Skeletal muscle tissue (tissue), 4 donors: ENCODE results near the gene MICAL3. TPM values are rescaled to one million over a fixed set of nuclear protein-coding genes. Genes with fewer than 3 reads are reported as not detected.
"Not testable (repeated sequence)": the region's sequence is repeated elsewhere in the genome, so short reads cannot be mapped to it uniquely, and the experiment has no call there.

Experiments used
- H3K27ac ChIP-seq: one replicate; pipeline ENCODE4 v1.7.0; 2013; ENCODE audit warnings: mild to moderate bottlenecking, low read depth, low read length, inconsistent platforms
- H3K27me3 ChIP-seq, 3 donors: one replicate each; pipeline ENCODE4 v1.7.0; 2013; ENCODE audit warnings: low read length in 3 of 3; ENCODE audit not compliant: control insufficient read depth in 3 of 3, insufficient read depth in 3 of 3
- H3K36me3 ChIP-seq, 3 donors: one replicate each; pipeline ENCODE4 v1.7.0; 2013; ENCODE audit warnings: low read length in 3 of 3; ENCODE audit not compliant: control insufficient read depth in 3 of 3, insufficient read depth in 3 of 3
- H3K4me1 ChIP-seq, 3 donors: one replicate each; pipeline ENCODE4 v1.7.0; 2013; ENCODE audit warnings: low read length in 3 of 3, mild to moderate bottlenecking in 3 of 3; ENCODE audit not compliant: control insufficient read depth in 3 of 3, insufficient read depth in 3 of 3
- H3K4me3 ChIP-seq, 3 donors: one replicate each; pipeline ENCODE4 v1.7.0; 2013; ENCODE audit warnings: low read length in 3 of 3
- H3K9ac ChIP-seq, 3 donors: one replicate each; pipeline ENCODE4 v1.7.0; 2013; ENCODE audit warnings: low read length in 3 of 3, mild to moderate bottlenecking in 3 of 3, moderate library complexity in 2 of 3, low read depth in 1 of 3
- H3K9me3 ChIP-seq, 3 donors: one replicate each; pipeline ENCODE4 v1.7.0; 2013; ENCODE audit warnings: low read length in 3 of 3; ENCODE audit not compliant: control insufficient read depth in 3 of 3
- total RNA-seq: library from RNA; depleted of rRNA; stranded (reverse); fragments of >200 nt; gene quantifications from one replicate; pipeline ENCODE4 v1.2.3, GENCODE V29; 2014
- donor health status: Osteomylitis.

MICAL3 gene
- total RNA-seq, 1 donor from 2014 or later = 20.9 TPM

DNA sequence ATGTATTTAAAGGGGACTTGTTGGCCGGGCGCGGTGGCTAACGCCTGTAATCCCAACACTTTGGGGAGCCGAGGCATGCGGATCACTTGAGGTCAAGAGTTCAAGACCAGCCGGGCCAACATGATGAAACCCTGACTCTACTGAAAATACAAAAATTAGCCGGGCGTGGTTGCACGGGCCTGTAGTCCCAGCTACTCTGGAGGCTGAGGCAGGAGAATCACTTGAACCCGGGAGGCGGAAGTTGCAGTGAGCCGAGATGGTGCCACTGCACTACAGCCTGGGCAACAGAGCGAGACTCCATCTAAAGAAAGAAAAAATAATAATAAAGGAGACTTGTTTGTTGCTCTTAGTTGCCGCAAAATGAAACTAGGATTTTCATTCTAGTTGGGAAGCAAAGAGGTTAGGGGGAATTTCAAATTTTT is 22.5 kb downstream of the MICAL3 start:
- peak overlapping the region in 2 of 3 donors; percentile 25 to 69 for H3K9ac ChIP-seq
- H3K27ac ChIP-seq = peak overlapping the region; percentile 91
- H3K4me3 ChIP-seq = peak overlapping the region; percentile 88 to 93 (median 91)
- H3K4me1 ChIP-seq = peaks cover 13 to 27% (median 21%) of the 10 kb centered on the region in 3 donors
- not testable (repeated sequence) for H3K36me3 ChIP-seq, H3K9me3 ChIP-seq, H3K27me3 ChIP-seq

DNA sequence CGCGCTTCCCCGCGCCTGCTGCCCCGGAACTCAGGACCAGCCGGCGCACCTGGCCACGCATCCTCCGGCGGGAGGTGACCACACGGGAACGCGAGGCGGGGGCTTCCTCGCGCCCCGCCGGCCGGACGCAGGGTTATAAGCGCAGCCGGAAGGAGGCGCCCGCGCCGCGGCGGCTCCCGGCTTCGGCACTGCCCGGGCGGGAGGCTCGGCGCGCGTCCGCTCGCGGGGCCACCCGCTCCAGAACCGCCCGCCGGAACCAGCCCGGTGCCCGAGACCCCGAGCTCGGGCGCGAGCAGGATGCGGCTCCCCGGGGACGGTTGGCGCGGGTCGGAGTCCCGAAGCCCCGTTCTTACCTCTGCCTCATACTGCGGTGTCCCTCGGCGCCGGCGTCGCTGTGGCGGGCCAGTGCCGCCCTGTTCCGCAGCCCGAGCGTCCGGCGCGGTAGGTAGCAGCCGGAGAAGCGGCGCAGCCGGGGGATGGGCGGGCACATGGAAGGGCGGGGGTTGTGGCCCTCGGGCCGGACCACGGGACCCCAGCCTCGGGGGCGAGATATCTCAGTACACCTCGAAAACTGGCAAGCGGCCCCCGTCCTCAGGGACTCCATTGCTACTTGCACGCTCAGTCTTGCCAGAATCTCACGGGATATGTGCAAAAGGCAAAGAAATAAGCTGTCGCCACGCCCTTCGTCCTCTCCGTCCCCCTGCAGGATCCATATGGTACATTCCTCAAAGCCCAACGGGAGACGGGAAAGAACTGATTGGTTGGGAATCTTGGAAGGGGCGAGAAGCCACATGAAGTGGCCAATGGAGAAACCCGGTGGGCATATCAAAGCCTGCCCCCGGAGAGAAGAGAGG is 23.1 kb downstream of the MICAL3 start:
- H3K9me3 ChIP-seq = no peaks in the 10 kb centered on the region
- H3K36me3 ChIP-seq = no peaks in the 10 kb centered on the region
- peak overlapping the region; percentile 88 to 93 (median 91) for H3K4me3 ChIP-seq
- H3K9ac ChIP-seq = peak overlapping the region; percentile 69 to 91 (median 90)
- H3K27me3 ChIP-seq = no peaks in the 10 kb centered on the region
- H3K27ac ChIP-seq = peak overlapping the region; percentile 91
- H3K4me1 ChIP-seq = peaks cover 13 to 27% (median 20%) of the 10 kb centered on the region in 3 donors

DNA sequence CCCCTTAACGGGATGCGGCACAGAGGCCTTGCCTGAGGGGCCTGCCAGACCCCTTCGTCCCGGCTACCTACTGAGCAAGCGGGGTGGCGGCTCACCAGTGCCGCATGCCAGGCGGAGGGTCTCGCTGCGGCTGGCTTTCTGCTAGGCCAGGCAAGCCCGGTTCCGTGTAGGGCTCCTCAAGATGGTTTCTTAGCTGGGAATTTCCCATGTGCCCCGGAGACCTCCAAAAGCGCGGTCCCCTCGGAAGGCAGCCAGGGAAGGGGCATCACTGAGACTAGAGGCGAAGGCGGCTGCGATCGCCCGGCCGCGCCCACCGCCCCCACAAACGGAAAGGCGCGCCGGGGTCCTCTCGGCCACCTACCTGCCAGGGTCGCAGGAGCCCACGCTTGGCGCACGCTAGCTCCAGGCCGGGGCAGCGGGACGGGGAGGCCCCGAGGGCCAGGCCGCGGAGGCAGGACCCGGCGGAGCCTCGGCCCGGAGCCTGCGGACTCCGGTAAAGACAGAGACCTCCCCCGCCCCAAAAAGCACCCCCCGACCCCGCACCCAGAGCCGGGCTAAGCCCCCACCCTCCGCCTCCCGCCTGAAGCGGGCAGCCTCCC is 23.8 kb downstream of the MICAL3 start:
- H3K9ac ChIP-seq = peak overlapping the region; percentile 69 to 90 (median 70)
- H3K27me3 ChIP-seq = no peaks in the 10 kb centered on the region
- peaks cover 9 to 21% (median 13%) of the 10 kb centered on the region in 3 donors for H3K4me1 ChIP-seq
- peak overlapping the region; percentile 88 to 93 (median 91) for H3K4me3 ChIP-seq
- H3K36me3 ChIP-seq = no peaks in the 10 kb centered on the region
- peak overlapping the region; percentile 91 for H3K27ac ChIP-seq
- H3K9me3 ChIP-seq = no peaks in the 10 kb centered on the region

DNA sequence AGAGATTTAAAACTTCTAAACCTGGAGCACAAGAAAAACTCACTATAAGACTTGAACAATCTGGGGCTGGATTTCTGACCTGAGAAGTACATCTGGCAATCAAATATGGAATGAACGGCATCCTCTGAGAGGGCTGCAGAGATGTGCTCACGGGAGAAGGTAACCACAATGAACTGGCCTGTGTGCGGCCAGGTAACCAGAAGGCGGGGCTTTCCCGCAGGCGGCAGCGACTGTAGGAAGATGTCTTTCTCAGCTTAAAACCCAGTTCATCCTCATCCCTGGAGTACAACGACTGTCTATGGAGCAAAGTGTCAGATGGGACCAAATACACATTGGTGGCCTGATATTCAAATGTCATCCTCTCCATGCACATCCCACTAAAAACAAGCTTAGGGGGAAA is 24.5 kb downstream of the MICAL3 start:
- no peaks in the 10 kb centered on the region for H3K36me3 ChIP-seq
- no peak overlapping the region for H3K27ac ChIP-seq
- peak overlapping the region in 2 of 3 donors; percentile 61 to 93 for H3K4me3 ChIP-seq
- H3K9me3 ChIP-seq = no peaks in the 10 kb centered on the region
- peaks cover 9 to 15% (median 12%) of the 10 kb centered on the region in 3 donors for H3K4me1 ChIP-seq
- H3K9ac ChIP-seq = peak overlapping the region in 1 of 3 donors; percentile 90
- no peaks in the 10 kb centered on the region for H3K27me3 ChIP-seq

DNA sequence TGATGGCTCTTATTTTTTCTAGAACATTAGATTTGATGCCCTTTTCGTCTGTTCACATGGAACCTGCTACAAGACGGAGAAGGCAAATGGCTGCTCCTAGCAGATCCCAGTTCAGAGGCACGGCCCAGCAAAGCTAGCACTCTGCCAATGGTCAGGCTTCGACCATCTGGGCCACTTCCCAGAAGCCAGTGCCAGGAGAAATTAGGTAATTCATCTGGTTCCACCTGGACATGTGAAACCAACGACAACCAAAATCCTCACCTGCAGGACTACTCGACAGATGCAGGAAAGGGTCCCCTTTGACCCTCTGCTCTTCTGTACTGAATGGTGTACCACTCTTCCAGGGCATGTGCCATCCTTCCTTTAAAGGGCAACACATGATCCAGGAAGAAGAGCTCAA is 25.4 kb downstream of the MICAL3 start:
- no peaks in the 10 kb centered on the region for H3K27me3 ChIP-seq
- no peak overlapping the region for H3K9ac ChIP-seq
- H3K9me3 ChIP-seq = no peaks in the 10 kb centered on the region
- H3K4me1 ChIP-seq = peaks cover 12 to 19% (median 15%) of the 10 kb centered on the region in 3 donors
- no peak overlapping the region for H3K27ac ChIP-seq
- no peaks in the 10 kb centered on the region for H3K36me3 ChIP-seq
- H3K4me3 ChIP-seq = no peak overlapping the region

DNA sequence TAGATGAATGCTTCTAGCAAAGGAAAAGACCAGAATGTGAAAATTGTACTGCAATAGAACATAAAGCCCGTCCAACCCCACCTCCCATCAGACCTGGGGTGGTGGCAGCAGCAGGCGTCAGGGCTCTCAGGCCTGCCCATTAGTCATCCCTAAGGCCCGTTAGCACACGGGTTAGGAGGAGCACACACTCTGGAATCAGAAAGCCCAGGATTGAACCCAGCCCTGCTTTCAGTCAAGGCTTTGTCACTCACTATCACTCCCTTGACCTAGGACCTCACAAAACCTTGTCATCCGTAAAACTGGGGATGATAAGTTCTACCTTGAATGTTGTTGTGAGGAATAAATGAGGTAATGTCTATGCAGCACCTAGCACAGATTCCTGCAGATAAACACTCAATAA is 26.9 kb downstream of the MICAL3 start:
- no peak overlapping the region for H3K4me3 ChIP-seq
- H3K4me1 ChIP-seq = peaks cover 14 to 30% (median 18%) of the 10 kb centered on the region in 3 donors
- H3K27me3 ChIP-seq = no peaks in the 10 kb centered on the region
- no peak overlapping the region for H3K9ac ChIP-seq
- H3K36me3 ChIP-seq = no peaks in the 10 kb centered on the region
- no peaks in the 10 kb centered on the region for H3K9me3 ChIP-seq
- no peak overlapping the region for H3K27ac ChIP-seq

DNA sequence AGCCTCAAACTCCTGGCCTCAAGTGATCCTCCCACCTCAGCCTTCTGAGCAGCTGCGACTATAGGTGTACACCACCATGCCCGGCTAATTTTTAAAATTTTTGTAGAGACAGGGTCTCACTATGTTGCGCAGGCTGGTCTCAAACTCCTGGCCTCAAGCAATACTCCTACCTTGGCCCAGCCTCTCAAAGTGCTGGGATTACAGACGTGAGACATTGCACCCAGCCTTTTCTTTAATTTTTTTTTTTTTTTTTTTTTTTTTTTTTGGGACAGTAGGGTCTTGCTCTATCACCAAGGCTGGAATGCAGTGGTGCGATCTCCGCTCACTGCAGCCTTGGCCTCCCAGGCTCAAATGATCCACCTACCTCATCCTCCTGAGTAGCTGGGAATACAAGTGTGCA is 29.1 kb downstream of the MICAL3 start:
- not testable (repeated sequence) for H3K27me3 ChIP-seq, H3K9ac ChIP-seq, H3K36me3 ChIP-seq, H3K9me3 ChIP-seq, H3K27ac ChIP-seq, H3K4me3 ChIP-seq
- peaks cover 13 to 48% (median 28%) of the 10 kb centered on the region in 3 donors for H3K4me1 ChIP-seq

DNA sequence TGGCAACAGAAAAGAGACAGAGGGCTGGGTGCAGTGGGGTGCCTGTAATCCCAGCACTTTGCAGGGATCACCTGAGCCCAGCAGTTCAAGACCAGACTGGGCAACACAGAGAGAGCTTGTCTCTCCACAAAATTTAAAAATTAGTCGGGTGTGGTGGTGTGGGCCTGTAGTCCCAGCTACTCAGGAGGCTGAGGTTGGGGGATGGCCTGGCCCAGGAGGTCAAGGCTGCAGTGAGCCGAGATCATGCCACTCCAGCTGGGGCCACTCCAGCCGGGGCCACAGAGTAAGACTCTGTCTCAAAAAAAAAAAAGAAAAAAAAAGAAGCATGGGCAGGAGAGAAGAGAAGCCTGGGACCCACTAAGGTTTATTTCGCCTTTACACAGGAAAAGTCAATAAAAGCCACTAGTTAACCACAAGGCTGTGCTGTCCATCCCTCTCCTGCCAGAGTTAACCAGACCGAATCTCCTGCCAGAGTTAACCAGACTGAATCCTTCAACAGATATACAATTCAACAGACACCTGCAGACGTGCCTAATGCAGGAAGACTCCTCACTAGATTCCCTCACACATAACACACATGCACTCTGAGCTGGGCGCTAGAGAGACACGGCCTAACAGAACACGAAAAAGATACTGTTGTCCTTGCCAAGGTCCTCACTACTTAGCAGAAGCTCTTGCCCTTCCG is 29.8 kb downstream of the MICAL3 start:
- Histone ChIP-seq H3K36me3 (no peaks in the 10 kb centered on the region), H3K4me3 (no peak overlapping the region), H3K9me3 (no peaks in the 10 kb centered on the region), H3K27me3 (no peaks in the 10 kb centered on the region), H3K4me1 (peaks cover 9 to 45% (median 24%) of the 10 kb centered on the region in 3 donors), H3K27ac (no peak overlapping the region), H3K9ac (peak overlapping the region in 1 of 3 donors; percentile 40)

DNA sequence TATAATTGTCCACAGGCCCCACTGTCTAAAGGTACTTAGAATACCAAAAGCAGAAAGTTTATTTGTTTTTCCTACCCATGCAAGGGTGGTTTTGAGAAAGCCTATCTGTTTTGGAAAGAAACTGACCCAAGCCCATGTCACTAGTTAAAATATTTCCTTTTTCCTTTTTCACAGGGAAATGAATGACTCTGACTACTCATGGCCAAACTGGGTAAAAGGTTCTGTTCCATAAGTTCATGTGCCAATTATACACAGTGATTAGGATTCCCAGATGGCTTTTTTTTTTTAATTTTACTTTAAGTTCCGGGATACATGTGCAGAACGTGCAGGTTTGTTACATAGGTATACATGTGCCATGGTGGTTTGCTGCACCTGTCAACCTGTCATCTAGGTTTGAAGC is 31.4 kb downstream of the MICAL3 start:
- H3K9ac ChIP-seq, H3K27me3 ChIP-seq, H3K9me3 ChIP-seq, H3K4me3 ChIP-seq, H3K27ac ChIP-seq, H3K36me3 ChIP-seq: not testable (repeated sequence)
- peaks cover 12 to 52% (median 28%) of the 10 kb centered on the region in 3 donors for H3K4me1 ChIP-seq

DNA sequence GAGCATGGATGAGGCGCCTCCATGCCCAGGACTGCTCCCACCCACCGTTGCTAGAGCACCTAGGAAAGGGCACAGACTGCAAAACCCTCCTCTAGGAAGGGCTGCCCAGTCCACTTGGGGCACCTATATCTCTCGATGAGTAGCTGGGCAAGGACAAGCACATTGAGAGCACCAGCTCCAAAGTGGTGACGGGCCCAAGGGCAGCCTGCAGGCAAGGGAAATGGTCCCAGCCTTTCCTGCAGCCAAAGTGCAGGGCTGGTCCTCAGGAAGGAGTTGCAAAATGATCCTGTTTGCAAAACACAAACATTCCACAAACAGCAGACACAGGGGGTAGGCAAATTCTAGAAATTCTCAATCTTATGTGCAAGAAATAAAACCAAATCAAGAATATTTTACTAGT is 32.4 kb downstream of the MICAL3 start:
- peaks cover 14 to 54% (median 28%) of the 10 kb centered on the region in 3 donors for H3K4me1 ChIP-seq
- H3K27ac ChIP-seq, H3K4me3 ChIP-seq, H3K36me3 ChIP-seq, H3K9me3 ChIP-seq, H3K9ac ChIP-seq, H3K27me3 ChIP-seq: not testable (repeated sequence)
